ENCODE results near the gene CLTB. TPM values are rescaled to one million over a fixed set of nuclear protein-coding genes. Genes with fewer than 3 reads are reported as not detected.

The CLTB gene
- total and polyA plus RNA-seq, 2 of the 8 experiments (the other 6 are each of a cell fraction or from before 2014, with no cell fraction given): 25.9 to 34.9 TPM

DNA sequence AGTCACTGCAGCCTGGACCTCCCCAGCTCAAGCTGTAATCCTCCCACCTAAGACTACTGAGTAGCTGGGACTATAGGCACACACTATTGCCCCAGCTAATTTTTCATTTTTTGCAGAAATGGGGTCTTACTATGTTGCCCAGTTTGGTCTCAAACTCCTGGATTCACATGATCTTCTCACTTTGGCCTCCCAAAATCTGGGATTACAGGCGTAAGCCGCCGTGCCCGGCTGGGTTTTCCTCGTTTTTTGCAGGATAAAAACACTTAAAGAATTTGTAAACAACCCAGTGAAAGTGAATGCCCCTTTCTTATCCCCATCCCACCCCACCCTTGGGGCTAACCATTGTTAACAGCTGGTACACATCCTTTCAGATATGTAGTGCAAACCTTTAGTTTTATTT is 7.7 kb downstream of the CLTB start (continued):
- TF ChIP-seq, protein P1, sequence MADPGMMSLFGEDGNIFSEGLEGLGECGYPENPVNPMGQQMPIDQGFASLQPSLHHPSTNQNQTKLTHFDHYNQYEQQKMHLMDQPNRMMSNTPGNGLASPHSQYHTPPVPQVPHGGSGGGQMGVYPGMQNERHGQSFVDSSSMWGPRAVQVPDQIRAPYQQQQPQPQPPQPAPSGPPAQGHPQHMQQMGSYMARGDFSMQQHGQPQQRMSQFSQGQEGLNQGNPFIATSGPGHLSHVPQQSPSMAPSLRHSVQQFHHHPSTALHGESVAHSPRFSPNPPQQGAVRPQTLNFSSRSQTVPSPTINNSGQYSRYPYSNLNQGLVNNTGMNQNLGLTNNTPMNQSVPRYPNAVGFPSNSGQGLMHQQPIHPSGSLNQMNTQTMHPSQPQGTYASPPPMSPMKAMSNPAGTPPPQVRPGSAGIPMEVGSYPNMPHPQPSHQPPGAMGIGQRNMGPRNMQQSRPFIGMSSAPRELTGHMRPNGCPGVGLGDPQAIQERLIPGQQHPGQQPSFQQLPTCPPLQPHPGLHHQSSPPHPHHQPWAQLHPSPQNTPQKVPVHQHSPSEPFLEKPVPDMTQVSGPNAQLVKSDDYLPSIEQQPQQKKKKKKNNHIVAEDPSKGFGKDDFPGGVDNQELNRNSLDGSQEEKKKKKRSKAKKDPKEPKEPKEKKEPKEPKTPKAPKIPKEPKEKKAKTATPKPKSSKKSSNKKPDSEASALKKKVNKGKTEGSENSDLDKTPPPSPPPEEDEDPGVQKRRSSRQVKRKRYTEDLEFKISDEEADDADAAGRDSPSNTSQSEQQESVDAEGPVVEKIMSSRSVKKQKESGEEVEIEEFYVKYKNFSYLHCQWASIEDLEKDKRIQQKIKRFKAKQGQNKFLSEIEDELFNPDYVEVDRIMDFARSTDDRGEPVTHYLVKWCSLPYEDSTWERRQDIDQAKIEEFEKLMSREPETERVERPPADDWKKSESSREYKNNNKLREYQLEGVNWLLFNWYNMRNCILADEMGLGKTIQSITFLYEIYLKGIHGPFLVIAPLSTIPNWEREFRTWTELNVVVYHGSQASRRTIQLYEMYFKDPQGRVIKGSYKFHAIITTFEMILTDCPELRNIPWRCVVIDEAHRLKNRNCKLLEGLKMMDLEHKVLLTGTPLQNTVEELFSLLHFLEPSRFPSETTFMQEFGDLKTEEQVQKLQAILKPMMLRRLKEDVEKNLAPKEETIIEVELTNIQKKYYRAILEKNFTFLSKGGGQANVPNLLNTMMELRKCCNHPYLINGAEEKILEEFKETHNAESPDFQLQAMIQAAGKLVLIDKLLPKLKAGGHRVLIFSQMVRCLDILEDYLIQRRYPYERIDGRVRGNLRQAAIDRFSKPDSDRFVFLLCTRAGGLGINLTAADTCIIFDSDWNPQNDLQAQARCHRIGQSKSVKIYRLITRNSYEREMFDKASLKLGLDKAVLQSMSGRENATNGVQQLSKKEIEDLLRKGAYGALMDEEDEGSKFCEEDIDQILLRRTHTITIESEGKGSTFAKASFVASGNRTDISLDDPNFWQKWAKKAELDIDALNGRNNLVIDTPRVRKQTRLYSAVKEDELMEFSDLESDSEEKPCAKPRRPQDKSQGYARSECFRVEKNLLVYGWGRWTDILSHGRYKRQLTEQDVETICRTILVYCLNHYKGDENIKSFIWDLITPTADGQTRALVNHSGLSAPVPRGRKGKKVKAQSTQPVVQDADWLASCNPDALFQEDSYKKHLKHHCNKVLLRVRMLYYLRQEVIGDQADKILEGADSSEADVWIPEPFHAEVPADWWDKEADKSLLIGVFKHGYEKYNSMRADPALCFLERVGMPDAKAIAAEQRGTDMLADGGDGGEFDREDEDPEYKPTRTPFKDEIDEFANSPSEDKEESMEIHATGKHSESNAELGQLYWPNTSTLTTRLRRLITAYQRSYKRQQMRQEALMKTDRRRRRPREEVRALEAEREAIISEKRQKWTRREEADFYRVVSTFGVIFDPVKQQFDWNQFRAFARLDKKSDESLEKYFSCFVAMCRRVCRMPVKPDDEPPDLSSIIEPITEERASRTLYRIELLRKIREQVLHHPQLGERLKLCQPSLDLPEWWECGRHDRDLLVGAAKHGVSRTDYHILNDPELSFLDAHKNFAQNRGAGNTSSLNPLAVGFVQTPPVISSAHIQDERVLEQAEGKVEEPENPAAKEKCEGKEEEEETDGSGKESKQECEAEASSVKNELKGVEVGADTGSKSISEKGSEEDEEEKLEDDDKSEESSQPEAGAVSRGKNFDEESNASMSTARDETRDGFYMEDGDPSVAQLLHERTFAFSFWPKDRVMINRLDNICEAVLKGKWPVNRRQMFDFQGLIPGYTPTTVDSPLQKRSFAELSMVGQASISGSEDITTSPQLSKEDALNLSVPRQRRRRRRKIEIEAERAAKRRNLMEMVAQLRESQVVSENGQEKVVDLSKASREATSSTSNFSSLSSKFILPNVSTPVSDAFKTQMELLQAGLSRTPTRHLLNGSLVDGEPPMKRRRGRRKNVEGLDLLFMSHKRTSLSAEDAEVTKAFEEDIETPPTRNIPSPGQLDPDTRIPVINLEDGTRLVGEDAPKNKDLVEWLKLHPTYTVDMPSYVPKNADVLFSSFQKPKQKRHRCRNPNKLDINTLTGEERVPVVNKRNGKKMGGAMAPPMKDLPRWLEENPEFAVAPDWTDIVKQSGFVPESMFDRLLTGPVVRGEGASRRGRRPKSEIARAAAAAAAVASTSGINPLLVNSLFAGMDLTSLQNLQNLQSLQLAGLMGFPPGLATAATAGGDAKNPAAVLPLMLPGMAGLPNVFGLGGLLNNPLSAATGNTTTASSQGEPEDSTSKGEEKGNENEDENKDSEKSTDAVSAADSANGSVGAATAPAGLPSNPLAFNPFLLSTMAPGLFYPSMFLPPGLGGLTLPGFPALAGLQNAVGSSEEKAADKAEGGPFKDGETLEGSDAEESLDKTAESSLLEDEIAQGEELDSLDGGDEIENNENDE (IDR thresholded peaks at IDR 0.05; ENCODE audit: insufficient replicate concordance, low read length): no peak
- TF ChIP-seq SIRT6 (IDR thresholded peaks at IDR 0.05; ENCODE audit: low read length): no peak
- no peak for TF ChIP-seq TBP (IDR thresholded peaks at IDR 0.05; ENCODE audit: low read depth, low read length)
- TF ChIP-seq SRF (IDR thresholded peaks at IDR 0.05; ENCODE audit: low read depth, low read length): no peak
- no peak for TF ChIP-seq SP1 (IDR thresholded peaks at IDR 0.05; ENCODE audit: low read depth, low read length)
- TF ChIP-seq, protein P2, sequence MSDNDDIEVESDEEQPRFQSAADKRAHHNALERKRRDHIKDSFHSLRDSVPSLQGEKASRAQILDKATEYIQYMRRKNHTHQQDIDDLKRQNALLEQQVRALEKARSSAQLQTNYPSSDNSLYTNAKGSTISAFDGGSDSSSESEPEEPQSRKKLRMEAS (IDR thresholded peaks at IDR 0.05): no peak
- TF ChIP-seq EGR1 (IDR thresholded peaks at IDR 0.05; ENCODE audit: borderline replicate concordance, low read depth, low read length): no peak
- no peak for TF ChIP-seq RFX5 (IDR thresholded peaks at IDR 0.05; ENCODE audit: borderline replicate concordance, low read depth, low read length)
- no peak for TF ChIP-seq RXRA (IDR thresholded peaks at IDR 0.05; ENCODE audit: insufficient read depth, low read depth, low read length)
- TF ChIP-seq CEBPB (IDR thresholded peaks at IDR 0.05; ENCODE audit: low read depth, low read length): no peak
- TF ChIP-seq GABPA (IDR thresholded peaks at IDR 0.05; ENCODE audit: borderline replicate concordance, insufficient read depth, low read length): no peak
- TF ChIP-seq EP300 (IDR thresholded peaks at IDR 0.05; ENCODE audit: borderline replicate concordance in 1 of 2, low read depth in 2 of 2, low read length in 2 of 2): no peak

Measured in H1 (cell line).